Right lobe of liver (tissue), 6 donors: ENCODE data around the gene APC2. TPM values are rescaled to one million over a fixed set of nuclear protein-coding genes. Genes with fewer than 3 reads are reported as not detected.
"Not testable (repeated sequence)": the region's sequence is repeated elsewhere in the genome, so short reads cannot be mapped to it uniquely, and the experiment has no call there.

ENCODE experiments used
- ATAC-seq, 4 donors: fragments of 200-7000 bp; cut with Tn5 transposase; one replicate each; pipeline ENCODE4 v1.9.1; 2020; ENCODE audit warnings: mild to moderate bottlenecking in 4 of 4, moderate library complexity in 4 of 4
- DNase-seq, 3 donors: peaks; one replicate each; pipeline ENCODE4 v3.0.0-alpha.2; 2020
- H3K27ac ChIP-seq, 3 donors: fragments of 200-600 bp; one replicate each; pipeline ENCODE4 v1.8.0; 2022
- H3K27me3 ChIP-seq, 2 donors: fragments of 200-600 bp; one replicate each; pipeline ENCODE4 v1.8.0; 2022
- H3K36me3 ChIP-seq, 4 donors: fragments of 200-600 bp; sonication (generic) in 1 of 4; one replicate each; pipeline versions ENCODE4 v1.5.1 to v1.8.0; 2017 to 2022; ENCODE audit warnings: control low read depth in 1 of 4
- H3K4me1 ChIP-seq, 4 donors: fragments of 200-600 bp; sonication (generic) in 1 of 4; one replicate each; pipeline versions ENCODE4 v1.5.1 to v1.8.0; 2017 to 2022; ENCODE audit warnings: control low read depth in 1 of 4
- H3K4me3 ChIP-seq, 3 donors: fragments of 200-600 bp; one replicate each; pipeline ENCODE4 v1.8.0; 2022
- H3K9me3 ChIP-seq, 4 donors: fragments of 200-600 bp; sonication (generic) in 1 of 4; one replicate each; pipeline versions ENCODE4 v1.5.1 to v1.8.0; 2017 to 2022; ENCODE audit warnings: control low read depth in 1 of 4
- CTCF ChIP-seq, 4 donors: fragments of 200-600 bp in 3 of 4; fragments of 450-650 bp in 1 of 4; IDR thresholded peaks; one replicate each; pipeline versions ENCODE4 v1.5.1 to v1.8.0; 2016 to 2022; ENCODE audit warnings: antibody characterized with exemption in 4 of 4, mild to moderate bottlenecking in 2 of 4
- POLR2A ChIP-seq: fragments of 450-650 bp; IDR thresholded peaks from one replicate; pipeline ENCODE4 v1.6.1; 2017; ENCODE audit warnings: antibody characterized with exemption, mild to moderate bottlenecking
- WGBS: methylation state at CpG from one replicate; pipeline ENCODE4 v1.1.6; 2018; ENCODE audit warnings: low coverage, low lambda C conversion rate; ENCODE audit not compliant: insufficient coverage; ENCODE audit errors: missing lambda C conversion rate; 5-methylcytosine and 5-hydroxymethylcytosine counted together
- intact Hi-C, 2 donors: fragments of 100-400 bp; cut with DNase I; formaldehyde crosslinking; loops; one replicate each; pipeline versions ENCODE4 v1.11.2 to v1.14.1; 2022
- total RNA-seq, 6 experiments: library from RNA; depleted of rRNA in 2 of 6; stranded (reverse); fragments of >200 nt in 2 of 6; fragmentation: NEBNext Ultra II Directional in 3 of 6; extraction: Animal tissue kit (Norgen Biotek cat#: 25700) in 3 of 6; gene quantifications; one replicate each; pipeline versions ENCODE4 v1.1.0 to v1.2.4, GENCODE V29; 2016 to 2023
- donor health status: DM: no; HTN: yes; CAD: no.
- donor health status: DM: no; HTN: no; CAD: no.
- donor health status: DM: no; HTN: no; CAD: no.
- donor health status: DM: no; HTN: yes; CAD: no.
- donor health status: DM: no; HTN: yes; CAD: no.

Gene APC2
- total RNA-seq, 6 experiments from 2014 or later: 0.06 to 0.13 (median 0.06) TPM; not detected in 3

GRCh38 chr19:1496714-1497577, 47.0 kb downstream of the APC2 start:
- ATAC-seq: no peak
- Histone ChIP-seq H3K27ac (no peak overlapping the region), H3K9me3 (no peaks in the 10 kb centered on the region), H3K27me3 (no peaks in the 10 kb centered on the region), H3K4me3 (no peak overlapping the region), H3K36me3 (no peaks in the 10 kb centered on the region), H3K4me1 (peaks cover 0 to 32% (median 9%) of the 10 kb centered on the region in 4 donors)
- intact Hi-C loops: no loop called here
- 63% methylated on average over 12 of the region's 39 CpGs for WGBS
- TF ChIP-seq CTCF (IDR thresholded peaks at IDR 0.05) (no peak), POLR2A (no peak)
- DNase-seq: no peak

DNA sequence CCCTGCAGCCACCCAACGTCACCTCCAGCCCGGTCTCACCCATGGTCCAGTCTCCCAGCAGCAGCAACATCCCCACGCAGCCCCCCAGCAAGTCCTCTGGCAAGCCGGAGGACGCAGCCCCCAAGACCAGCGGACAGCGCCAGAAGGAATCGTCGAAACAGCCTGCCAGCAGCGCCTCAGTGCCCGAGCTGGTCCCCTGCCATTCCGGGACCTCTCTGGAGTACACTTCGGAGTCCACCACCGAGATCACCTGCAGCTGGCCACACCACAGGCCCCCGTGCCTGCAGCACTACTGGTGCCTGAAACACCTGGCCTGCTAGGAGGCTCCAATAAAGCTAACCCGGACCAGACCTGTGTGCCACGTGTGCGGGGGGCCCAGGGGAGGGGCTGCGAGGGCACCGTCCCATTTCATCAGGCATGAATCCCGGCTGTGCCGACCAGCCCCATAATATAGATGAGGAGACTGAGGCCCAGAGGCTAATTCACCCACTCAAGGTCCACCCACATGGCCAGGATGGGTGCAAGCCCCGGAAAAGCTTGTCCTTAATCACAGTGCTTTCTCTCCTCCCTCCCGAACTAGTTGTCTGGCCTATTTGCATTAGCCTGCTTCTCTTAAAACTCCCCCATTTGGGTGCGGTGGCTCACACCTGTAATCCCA, 47.8 kb downstream of the APC2 start:
- TF ChIP-seq CTCF (IDR thresholded peaks at IDR 0.05) (no peak), POLR2A (no peak)
- Histone ChIP-seq H3K27ac (no peak overlapping the region), H3K36me3 (no peaks in the 10 kb centered on the region), H3K27me3 (no peaks in the 10 kb centered on the region), H3K4me3 (no peak overlapping the region), H3K9me3 (no peaks in the 10 kb centered on the region), H3K4me1 (peaks cover 0 to 25% (median 9%) of the 10 kb centered on the region in 4 donors)
- ATAC-seq: no peak
- 100% methylated on average over 1 of the region's 25 CpGs for WGBS
- intact Hi-C loops: no loop called here
- no peak for DNase-seq

DNA sequence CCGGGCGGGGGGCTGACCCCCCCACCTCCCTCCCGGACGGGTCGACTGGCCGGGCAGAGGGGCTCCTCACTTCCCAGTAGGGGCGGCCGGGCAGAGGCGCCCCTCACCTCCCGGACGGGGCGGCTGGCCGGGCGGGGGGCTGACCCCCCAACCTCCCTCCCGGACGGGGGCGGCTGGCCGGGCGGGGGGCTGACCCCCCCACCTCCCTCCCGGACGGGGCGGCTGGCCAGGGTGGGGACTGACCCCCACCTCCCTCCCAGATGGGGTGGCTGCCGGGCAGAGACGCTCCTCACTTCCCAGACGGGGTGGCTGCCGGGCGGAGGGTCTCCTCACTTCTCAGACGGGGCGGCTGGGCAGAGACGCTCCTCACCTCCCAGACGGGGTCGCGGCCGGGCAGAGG, 49.3 kb downstream of the APC2 start:
- no CpG with 5 or more reads among the region's 34 CpGs for WGBS
- not testable (repeated sequence) for DNase-seq, ATAC-seq

DNA sequence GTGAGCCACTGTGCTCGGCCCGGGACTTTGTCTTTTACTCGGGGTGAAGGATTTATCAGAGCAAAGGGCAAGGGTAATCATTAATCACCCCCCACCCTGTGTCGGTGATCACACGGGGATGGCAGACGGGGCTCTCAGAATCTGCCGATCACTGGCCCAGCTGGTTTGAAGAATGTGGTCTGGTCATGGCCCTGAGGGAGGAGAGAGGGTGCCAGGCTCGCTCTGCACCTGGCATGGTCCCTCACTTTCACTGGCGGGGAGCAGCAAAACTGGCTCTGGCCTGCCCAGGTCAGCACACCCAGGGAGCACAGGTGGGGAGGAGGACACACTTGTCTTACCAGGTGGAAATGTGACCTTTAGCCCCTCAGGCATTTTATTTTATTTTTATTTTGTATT, 51.3 kb downstream of the APC2 start:
- ATAC-seq (peak; percentile 86 to 91 (median 88)), DNase-seq (peak; percentile 57 to 88 (median 85))
- H3K9me3 ChIP-seq: no peaks in the 10 kb centered on the region
- H3K27ac ChIP-seq: peak overlapping the region in 2 of 3 donors; percentile 54 to 56
- no peaks in the 10 kb centered on the region for H3K27me3 ChIP-seq
- TF ChIP-seq POLR2A (peak; percentile 53), CTCF (IDR thresholded peaks at IDR 0.05) (no peak)
- H3K4me1 ChIP-seq: peaks cover 0 to 13% (median 6%) of the 10 kb centered on the region in 4 donors
- WGBS: 17% methylated on average over 6 of the region's 9 CpGs
- H3K4me3 ChIP-seq: no peak overlapping the region
- intact Hi-C loops: loop anchor here in 1 of 2 donors (10.0 kb wide), 1 partner anchor 216 kb away; the partner anchor contains the start of gene EFNA2
- H3K36me3 ChIP-seq: no peaks in the 10 kb centered on the region

More for the DNA sequence above, 49.3 kb downstream of the APC2 start:
- H3K4me3 ChIP-seq, H3K27me3 ChIP-seq, H3K27ac ChIP-seq, H3K9me3 ChIP-seq, H3K36me3 ChIP-seq, intact Hi-C loops: not testable (repeated sequence)
- peaks cover 0 to 13% (median 6%) of the 10 kb centered on the region in 4 donors for H3K4me1 ChIP-seq
